Panc1 (cell line): ENCODE data around the gene NTNG1.

Source experiments
- POLR2AphosphoS5 ChIP-seq: IDR thresholded peaks from 2 replicates; pipeline ENCODE4 v1.6.1; 2012; ENCODE audit warnings: mild to moderate bottlenecking, low read depth, low read length, moderate library complexity
- SIN3A ChIP-seq: IDR thresholded peaks from 2 replicates; pipeline ENCODE4 v1.6.1; 2012; ENCODE audit warnings: low read depth, mild to moderate bottlenecking, low read length, moderate library complexity, borderline replicate concordance; ENCODE audit not compliant: insufficient read depth
- TCF7L2 ChIP-seq: IDR thresholded peaks from 2 replicates; pipeline ENCODE4 v1.6.1; 2011; ENCODE audit warnings: mild to moderate bottlenecking, low read depth, low read length, inconsistent platforms
- TF ChIP-seq, protein P1 (sequence below): fragments of 450-650 bp; IDR thresholded peaks from 2 replicates; pipeline ENCODE4 v1.5.1; 2017; ENCODE audit warnings: mild to moderate bottlenecking

GRCh38 chr1:107116306-107116790 is 24.5 kb upstream of the NTNG1 start:
- TF ChIP-seq, protein P1, sequence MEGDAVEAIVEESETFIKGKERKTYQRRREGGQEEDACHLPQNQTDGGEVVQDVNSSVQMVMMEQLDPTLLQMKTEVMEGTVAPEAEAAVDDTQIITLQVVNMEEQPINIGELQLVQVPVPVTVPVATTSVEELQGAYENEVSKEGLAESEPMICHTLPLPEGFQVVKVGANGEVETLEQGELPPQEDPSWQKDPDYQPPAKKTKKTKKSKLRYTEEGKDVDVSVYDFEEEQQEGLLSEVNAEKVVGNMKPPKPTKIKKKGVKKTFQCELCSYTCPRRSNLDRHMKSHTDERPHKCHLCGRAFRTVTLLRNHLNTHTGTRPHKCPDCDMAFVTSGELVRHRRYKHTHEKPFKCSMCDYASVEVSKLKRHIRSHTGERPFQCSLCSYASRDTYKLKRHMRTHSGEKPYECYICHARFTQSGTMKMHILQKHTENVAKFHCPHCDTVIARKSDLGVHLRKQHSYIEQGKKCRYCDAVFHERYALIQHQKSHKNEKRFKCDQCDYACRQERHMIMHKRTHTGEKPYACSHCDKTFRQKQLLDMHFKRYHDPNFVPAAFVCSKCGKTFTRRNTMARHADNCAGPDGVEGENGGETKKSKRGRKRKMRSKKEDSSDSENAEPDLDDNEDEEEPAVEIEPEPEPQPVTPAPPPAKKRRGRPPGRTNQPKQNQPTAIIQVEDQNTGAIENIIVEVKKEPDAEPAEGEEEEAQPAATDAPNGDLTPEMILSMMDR: no peak
- TF ChIP-seq TCF7L2 (no peak), POLR2AphosphoS5 (no peak), SIN3A (no peak)
